ENCODE data around the gene NPW.
"Not testable (repeated sequence)": the region's sequence is repeated elsewhere in the genome, so short reads cannot be mapped to it uniquely, and the experiment has no call there.

Gene NPW

DNA sequence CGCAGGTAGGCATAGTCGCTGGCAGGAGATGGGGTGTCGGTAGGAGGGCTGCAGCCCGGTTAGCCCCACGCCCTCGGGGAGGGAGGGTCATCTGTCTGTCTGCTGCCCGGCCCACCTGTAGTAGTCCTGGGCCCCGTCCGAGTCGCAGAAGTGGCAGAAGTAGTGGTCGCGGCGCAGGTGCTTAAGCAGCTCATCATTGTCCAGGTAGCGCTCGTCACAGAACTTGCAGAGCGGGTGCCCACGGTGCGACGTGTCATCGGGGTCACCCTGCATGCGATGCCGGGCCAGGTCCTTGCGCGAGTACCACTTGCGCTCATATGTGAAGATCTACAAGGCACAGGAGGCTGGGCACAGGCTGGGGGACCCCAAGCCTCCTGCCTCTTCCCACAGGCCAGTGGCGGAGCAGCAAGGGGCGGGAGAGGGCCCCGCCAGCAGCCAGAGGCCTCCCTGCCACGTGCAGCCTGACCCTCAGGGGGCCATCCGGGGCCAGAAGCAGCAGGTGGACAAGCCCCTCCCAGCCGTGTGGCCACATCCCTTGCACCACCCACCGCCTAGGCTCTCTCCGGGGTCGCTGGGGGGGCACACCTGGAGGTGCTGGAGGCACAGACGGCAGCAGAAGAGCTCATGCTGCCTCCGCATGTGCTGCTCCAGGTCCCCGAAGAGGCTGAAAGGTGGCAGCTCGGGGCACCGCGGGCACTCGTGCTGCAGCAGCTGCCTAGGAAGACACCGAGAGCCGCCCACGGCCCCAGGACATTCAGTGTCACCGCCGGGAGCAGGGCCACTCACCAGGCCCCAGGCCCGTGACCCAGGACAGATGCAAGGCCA is 17.0 kb upstream of the NPW start:
- DNase-seq = no peak

DNA sequence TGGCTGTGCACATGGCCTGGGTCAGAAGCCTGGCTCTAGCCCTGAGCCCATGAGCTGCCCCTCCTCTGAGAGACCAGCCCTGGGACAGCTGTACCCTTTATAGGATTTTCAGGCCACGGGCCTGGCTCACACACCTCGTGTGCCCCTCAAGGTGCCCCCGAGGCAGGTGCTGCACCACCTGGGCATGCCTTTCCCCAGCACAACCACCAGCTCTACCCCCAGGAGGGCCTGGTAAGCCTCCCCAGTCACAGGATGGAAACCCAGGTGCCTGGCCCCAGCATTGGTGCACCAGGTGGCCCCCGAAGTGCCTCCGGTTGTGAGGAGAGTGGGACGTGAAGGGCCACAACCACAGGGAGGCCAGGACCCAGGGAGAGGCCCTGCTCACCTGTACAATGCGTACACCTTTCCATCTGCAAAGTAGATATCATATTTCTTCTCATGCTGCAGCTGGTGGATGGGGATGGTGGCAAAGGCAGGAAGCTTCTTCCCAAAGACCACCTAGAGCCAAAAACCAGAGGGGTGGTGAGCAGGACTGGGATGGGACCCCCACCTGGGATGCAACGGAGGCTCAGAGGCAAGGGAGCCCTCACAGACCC is 16.3 kb upstream of the NPW start:
- no peak for DNase-seq

DNA sequence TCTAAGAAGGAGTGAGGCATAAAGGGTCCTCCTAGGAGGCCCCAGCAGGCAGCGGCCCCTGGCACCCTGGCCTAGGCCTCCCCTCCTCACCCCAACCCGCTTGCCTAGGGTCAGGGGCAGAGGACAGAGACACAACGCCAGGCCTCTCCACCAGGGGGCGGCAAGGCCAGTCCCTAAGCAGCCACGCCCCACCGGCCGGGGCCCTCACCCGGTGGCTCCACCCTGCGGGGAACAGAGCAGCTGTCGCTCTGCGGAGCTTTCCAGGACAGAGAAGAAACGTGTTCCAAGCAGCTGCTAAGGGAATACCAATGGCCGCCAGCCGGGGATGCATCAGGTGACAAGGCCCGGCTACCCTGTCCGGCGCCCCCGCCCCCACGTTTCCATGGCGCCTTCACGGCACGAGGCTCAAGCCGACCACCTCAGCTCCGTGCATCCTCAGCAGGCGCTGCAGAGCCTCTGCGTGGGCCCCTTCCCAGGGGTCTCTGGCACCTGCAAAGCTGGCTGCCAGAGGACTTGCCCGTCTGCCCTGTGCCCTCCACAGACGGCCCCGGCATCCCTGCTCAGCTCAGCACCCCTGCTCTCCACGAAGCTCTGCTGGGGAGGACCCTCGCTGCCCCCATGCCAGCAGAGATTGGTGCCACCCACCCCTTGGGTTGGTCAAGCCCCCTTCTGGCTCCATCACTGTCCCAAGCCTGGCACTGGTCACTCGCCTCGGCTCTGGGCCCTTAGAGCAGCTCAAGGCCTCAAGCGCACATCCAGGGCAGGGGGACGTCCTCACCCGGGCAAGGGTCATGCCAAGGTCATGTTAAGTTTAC is 15.6 kb upstream of the NPW start:
- peak; percentile 89 for DNase-seq

DNA sequence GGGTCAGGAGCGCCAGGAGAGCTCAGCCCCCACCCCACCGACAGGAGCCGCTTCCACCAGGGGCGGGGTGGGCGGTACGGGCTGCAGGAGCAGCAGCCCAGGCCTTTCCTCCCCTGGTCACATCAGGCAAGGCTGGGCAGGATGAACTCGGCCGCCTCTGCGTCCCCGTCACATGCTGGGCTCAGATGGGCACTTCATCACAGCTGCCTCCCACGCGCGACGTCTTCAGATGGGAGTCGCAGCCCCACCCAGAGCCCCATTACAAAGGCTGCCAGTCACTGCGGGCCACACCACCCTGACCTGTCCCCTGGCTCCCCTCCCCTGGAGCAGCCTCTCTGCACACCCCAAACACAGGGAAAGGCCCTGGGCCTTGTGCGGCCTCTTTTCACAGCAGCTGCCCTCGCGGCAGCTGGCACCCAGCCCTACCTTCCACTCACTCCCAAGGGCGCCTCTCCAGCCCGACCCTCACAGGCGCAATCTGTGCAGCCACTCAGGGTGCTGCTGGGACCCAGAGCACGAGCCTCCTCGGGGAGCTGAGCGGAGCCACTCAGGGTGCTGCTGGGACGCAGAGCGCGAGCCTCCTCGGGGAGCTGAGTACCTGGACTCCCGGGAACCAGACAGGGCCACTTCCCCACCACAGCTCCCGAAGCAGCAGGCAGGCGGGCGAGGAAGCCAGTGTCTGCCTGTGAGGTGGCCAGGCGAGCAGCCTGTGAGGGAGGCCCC is 14.6 kb upstream of the NPW start:
- peak; percentile 9 for DNase-seq

DNA sequence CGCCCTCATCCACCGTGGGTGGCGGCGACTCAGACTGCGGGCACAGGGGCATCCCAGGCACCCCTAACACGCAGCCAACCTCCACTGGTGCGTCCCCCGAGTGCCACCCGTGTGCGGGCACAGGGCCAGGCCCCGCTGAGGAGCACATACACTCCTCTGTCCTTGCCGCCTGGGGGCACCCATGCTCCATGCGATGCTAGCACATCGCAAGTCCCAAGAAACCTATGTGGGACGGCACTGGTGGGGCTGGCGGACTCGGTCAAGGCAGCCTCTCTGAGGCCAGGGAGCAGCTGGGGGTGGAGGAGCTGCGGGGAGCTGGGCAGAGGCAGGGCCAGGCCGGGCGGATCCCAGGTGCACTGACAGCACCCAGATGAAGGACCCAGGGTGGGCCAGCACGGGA is 13.9 kb upstream of the NPW start:
- DNase-seq = no peak

DNA sequence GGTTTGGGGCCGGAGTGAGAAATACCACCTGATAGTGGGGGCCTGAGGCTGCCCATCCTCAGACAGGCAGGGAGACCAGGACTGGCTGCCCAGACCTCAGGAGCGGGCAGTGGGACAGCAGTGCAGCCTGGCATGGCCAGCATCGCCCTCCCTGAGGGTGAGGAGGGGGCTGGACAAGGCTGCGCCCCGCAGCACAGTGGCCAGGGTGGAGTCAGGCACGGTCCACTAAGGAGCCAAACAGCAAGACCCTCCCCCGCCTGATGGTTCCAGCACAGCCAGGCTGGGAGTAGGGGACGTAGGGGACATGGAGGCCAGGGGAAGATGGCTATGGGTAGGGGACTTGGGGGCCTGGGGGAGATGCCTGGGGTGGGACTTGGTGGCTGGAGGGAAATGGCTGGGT is 13.3 kb upstream of the NPW start:
- DNase-seq = no peak

DNA sequence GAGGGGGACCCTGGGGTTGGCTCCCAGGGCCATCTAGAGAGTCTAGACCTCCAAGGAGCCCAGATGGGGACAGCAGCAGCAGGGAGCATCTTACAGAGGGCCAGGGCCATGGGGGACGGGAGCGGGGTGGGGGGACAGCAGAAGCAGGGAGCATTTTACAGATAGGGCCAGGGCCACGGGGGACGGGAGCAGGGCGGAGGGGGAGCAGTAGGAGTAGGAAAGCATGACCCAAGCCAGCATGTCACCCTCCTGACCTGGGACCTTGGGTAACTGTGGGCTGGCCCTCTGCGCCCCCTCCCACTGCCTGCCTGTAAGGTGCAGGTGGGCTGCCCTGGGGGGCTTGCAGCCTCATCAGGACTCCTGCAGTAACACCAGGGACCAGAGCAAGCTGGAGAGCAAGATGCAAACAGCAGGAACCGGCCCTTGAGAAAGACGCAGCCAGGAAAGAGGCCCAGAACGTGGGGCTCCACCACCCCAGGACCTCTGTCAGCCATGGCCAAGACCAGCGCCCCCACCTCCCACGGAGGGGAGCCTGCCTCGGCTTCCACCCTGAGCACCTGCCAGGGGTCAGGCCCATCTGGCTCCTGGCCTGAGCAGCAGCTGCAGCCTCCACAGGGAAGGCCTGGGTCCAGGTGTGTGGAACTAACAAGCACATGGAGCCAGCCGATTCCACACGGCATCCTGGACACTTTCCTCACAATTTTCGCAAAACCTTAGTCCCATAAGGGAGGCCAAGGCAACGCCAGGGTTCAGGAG is 12.3 kb upstream of the NPW start:
- no peak for DNase-seq

DNA sequence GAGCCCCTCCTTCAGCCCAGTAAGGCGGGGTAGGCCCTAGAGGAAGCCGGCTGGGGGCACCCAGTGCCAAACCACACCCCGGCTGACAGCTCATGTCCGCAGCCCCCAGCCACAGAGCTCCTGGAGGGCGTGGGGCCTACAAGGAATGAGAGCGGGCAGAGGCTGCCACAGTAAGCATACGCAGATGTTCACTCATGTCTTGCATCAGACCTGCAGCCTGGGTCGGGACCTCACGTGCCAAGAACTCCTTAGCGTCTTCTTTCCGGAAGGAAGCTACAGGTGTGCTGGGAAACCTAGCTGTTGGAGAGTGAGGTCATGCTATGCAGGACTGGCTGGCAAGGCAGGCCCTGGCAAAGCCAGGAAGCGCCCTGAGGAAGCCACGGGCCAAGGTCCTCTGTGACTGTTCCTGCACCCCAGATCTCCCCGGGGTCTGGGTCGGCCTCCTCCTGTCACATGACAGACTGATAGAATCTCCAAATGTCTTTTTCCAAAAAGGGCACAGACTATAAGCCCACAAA is 11.5 kb upstream of the NPW start:
- no peak for DNase-seq

DNA sequence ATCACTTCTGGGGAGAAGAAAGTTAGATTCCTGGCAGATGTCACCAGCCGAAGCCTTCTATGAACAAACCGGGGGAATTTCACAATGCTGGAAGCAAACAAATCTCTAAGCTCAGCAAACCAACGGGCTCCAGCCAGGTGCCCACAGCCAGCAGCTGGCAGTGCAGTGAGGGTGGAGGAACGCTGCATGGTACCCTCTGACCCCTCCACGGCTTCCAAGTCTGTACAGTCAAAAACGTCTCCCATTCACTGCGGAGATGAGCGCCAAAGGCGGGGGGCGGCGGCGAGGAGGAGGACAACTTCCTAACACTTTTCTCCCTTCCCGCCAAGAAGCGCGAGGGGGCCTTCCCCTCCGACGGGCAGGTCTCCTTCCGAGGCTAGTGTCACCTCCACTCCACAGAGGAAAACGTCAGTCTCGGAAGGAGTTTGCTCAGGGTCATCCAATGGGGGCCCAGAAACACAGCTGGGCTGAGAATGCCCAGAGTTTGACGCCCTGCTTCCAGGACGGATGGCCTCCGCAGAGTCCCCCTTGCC is 10.9 kb upstream of the NPW start:
- DNase-seq = no peak

DNA sequence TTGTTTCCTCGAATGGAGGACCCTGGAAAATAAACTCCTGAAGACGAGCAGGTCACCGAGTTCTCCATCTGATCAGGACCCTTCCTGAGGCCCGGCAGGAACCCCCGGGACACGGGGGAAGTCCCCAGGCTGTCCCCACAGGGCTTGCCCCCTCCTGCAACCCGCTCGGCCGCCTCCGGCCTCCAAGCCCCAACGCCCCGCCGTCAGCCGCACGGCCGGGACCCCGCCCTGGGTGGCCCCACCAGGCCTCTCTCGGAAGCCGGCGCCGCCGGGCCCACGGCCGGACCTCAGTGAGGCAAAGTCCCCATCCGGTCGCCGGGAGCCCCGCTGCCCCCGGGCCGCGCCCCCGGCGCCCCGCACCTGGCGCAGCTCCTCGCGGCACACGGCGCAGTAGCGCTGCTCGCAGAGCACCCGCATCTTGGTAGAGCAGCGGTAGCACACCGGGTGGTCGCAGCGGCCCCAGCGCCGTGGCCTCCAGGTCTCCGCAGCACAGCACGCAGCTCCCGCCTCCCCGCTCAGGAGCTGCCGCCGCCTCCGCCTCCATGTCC is 10.3 kb upstream of the NPW start:
- DNase-seq = no peak

DNA sequence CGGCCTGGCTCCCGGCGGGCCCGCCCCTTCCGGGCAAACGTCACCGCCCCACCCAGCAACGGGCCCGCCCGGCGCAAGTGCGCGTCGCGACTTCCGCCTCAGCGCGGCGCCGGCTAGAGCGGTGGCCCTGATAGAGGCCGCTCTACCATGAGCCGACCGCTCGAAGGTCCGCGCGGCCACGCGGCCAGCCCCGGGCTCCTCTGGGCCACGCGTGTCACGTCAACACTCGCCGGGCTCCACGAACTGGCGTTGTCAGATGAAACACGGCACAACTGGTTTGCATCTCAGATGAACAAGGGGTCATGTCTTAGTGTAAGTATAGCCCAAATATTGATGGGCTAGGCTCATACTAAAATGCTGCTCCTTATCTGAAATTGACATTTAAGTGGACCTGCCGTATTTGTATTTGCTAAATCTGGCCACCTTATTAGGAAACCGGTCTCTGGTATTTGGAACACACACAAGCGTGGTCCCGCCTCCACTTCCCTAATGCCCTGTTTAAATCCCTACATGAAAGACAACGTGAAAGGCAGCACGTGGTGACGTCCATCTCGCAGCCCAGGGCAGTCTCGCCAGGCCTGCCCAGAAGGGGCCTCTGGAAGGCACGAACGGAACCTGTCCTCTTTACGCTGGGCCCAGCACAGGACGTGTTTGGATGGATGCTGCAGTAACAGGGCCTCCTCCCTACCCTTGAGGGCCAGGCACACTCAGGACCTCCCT is 9.6 kb upstream of the NPW start, which contains the start of gene ZNF598:
ZNF598 (minus strand) TSS at position 31 of the 720 bp plus-strand sequence.
- peak; percentile 75 for DNase-seq

DNA sequence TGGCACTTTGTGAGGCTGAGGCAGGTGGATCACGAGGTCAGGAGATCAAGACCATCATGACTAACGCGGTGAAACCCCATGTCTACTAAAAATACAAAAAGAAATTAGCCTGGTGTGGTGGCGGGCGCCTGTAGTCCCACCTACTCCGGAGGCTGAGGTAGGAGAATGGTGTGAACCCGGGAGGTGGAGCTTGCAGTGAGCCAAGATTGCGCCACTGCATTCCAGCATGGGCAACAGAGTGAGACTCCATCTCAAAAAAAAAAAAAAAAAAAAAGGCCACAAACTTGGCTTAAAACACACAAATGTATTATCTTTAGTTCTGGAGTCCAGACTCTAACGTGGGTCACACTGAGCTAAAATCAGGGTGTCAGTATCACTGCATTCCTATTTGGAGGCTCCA is 7.9 kb upstream of the NPW start:
- DNase-seq = not testable (repeated sequence)

DNA sequence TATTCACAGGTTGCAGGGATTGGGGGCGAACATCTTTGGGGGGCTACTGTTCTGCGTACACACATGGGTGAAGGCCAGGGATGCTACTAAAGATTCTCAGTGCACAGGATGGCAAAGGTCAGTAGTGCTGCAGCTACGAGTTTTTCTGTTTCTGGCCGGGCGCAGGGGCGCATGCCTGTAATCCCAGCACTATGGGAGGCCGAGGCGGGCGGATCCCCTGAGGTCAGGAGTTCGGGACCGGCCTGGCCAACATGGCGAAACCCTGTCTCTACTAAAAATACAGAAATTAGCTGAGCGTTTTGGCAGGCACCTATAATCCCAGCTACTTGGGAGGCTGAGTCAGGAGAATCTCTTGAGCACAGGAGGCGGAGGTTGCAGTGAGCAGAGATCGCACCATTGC is 6.1 kb upstream of the NPW start:
- no peak for DNase-seq

DNA sequence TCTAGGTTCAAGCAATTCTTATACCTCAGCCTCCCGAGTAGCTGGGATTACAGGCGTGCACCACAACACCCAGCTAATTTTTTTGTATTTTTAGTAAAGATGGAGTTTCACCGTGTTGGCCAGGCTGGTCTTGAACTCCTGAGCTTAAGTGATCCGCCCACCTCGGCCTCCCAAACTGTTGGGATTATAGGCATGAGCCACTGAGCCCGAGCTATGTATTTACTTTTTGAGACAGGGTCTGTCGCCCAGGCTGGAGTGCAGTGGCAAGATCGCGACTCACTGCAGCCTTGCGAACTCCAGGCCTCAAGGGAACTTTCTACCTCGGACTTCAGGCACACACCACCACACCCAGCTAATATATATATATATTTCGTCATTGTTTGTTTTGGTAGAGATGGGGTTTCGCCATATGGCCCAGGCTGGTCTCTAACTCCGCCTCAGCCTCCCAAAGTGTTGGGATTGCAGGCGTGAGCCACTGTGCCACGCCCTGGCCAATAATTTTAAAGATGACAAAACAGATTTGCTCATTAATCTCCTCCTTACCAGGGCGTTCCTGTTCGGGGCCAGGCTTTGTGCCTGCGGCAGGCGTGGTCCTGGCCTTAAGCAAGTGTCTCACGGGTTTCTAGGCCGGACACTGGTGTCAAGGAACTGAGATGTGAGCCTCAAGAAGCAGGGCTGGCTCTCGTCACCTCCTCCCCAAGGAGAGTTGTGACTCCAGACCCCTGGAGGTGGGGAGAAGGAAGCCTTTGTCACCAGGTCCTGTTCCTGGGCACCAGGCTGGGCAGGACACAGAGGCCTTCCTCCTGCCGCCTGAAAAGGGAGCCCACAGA is 4.3 kb upstream of the NPW start:
- no peak for DNase-seq

DNA sequence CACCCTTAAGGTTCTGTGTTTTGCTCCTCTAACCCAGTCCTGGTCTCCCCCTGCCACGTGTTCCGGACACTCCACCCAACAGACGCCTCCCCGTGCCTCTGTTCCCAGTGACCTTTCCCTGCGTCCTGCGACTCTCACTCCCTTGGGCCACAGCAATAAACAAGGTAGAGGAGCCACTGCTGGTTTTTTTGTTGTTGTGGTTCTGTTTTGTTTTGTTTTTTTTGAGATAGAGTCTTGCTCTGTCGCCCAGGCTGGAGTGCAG is 3.7 kb upstream of the NPW start:
- DNase-seq = no peak

DNA sequence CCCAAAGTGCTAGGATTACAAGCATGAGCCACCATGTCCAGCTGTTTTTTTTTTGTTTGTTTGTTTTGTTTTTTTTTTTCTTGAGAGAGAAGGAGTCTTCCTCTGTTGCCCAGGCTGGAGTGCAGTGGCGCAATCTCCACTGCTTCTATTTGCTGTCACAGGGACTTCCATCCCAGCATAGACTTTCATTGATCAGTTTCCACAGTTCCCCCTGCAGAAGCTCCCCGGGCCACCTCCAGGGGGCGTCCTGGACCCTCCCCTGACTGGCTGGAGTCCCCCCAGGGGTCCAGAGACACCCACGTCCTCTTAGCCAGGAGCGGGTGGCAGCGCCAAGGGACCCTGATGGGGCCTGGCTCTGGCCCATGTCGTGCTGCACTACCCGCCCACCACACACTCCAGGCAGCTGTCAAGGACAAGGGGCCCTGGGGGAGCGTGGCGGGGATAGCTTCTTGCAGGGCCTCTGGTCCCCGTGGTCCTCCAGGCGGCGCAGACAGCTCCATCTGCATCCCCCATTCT is 3.1 kb upstream of the NPW start:
- DNase-seq = no peak

DNA sequence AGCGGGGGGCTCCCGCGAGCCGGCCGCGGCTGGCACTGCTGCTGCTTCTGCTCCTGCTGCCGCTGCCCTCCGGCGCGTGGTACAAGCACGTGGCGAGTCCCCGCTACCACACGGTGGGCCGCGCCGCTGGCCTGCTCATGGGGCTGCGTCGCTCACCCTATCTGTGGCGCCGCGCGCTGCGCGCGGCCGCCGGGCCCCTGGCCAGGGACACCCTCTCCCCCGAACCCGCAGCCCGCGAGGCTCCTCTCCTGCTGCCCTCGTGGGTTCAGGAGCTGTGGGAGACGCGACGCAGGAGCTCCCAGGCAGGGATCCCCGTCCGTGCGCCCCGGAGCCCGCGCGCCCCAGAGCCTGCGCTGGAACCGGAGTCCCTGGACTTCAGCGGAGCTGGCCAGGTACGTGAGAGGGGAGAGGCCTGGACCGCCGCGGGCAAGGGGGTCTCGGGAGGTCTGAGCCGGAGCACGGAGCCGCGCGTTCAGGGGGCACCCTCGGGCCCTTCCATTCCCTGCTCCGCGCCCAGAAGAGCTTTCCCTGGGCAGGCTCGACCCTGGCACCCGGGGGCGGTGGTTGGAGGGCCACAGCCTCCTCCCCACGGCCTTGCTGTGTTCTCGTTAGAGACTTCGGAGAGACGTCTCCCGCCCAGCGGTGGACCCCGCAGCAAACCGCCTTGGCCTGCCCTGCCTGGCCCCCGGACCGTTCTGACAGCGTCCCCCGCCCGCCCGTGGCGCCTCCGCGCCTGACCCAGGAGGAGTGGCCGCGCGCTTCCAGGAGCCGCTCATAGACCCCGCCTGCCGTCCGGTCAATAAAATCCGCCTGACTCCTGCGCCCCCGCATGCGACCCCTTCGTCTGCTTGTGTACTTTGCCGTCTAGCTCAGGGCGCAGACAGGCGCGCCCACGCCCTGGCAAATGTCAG is 591 bp downstream of the NPW start:
- DNase-seq = no peak

DNA sequence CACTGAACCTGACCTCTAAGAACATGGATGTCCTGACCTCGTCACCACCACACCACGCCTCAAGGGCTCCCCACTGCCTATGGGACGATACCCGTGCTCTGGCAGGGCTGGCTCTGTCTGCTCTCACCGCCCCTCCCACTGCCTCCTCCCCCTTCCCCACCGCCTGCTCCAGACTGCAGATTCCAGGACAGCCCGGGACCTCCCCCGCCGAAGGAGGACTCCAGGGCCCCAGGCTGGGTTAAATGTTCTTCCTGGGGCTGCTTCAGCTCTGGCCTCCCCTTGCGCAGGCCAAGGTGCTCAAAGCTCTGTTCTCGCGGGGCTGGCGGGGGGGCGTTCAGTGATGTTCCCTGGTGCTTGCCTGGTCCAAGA is 3.1 kb downstream of the NPW start:
- no peak for DNase-seq

Measured in DMS153 (cell line).